ENCODE results near the gene ACSM6.
"Not testable (repeated sequence)": the region's sequence is repeated elsewhere in the genome, so short reads cannot be mapped to it uniquely, and the experiment has no call there.

ACSM6 gene

DNA sequence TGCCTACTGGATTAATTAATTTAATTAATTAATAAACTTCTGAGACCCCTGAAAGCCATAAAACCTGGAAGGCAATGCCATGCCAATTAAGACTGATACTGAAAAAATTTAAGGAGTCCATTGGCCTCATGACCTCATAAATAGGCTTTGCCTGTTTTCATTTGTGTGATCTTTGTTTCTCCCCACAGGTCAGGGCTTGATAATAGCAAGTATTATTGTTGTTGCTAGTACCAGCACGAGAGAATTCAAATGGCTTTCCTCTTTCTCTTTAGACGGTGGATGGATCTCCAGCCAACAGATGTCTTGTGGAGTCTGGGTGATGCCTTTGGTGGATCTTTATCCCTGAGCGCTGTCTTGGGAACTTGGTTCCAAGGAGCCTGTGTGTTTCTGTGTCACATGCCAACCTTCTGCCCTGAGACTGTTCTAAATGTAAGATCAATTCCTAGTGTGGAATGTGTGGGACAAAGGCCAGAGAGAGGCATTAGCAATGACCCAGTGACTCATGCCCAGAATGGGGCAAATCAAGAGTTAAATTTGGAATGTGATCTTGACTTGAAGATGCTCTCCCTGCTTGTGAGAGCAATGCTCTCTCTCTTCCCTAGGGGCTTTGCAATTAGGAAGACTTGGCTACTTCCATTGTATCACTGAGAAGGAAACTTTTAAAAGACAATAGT, 17.7 kb downstream of the ACSM6 start:
- intact Hi-C loops (cut with DNase I) = no loop called here
- DNase-seq = no peak

DNA sequence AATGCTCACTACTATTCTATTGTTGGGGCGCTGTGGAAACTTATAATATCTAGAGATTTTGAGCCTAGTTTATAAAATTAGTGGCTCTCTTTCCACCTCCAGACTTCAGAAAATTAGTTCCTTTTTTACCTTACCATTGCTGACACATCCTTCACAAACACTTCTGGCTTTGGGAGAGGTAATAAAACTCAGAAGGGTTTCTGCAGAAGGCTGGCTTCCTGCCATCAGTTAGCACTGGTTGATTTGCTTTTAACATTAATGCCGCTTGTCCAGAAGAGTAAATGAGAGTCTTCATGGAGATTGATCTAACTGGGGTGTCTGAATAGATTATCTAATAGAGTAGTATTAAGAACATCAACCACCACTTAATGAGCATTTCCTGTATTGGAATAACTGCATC, 20.3 kb downstream of the ACSM6 start:
- intact Hi-C loops (cut with DNase I) = no loop called here
- no peak for DNase-seq

DNA sequence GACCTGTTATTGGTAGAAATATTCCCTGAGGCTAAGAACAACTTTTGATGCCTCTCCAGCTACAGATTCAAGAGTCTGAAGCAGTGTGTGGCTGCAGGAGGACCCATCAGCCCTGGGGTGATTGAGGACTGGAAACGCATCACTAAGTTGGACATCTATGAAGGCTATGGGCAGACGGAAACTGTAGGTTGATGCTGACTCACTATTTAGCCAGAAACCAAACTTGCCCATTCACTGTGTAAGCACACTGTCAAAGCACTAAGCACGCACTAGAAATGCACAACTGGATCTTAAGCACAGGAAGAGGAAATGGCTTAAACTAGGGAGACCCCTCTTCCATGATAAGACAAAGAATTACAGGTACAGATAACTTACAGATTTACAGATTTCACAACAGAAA, 20.8 kb downstream of the ACSM6 start:
- intact Hi-C loops (cut with DNase I) = no loop called here
- DNase-seq = no peak

DNA sequence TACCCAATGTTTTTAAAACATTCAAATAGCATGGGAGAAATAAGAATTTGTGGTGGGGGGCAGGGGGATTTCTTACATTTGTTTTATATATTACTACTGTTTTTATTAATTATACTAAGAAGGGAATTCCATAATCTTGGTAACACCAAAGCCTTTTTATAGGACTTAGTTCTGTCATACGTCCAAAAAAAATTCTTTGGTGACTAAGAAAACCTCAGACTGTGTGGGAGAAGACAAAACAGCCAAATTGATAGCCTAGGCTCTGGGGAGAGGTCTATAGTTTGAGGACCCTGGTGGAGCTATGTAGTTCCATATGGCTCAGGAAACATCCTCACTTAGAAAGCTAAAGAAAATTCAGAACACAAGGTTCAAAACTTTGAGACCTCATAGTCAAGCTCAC, 23.4 kb downstream of the ACSM6 start:
- no peak for DNase-seq
- intact Hi-C loops (cut with DNase I) = no loop called here

DNA sequence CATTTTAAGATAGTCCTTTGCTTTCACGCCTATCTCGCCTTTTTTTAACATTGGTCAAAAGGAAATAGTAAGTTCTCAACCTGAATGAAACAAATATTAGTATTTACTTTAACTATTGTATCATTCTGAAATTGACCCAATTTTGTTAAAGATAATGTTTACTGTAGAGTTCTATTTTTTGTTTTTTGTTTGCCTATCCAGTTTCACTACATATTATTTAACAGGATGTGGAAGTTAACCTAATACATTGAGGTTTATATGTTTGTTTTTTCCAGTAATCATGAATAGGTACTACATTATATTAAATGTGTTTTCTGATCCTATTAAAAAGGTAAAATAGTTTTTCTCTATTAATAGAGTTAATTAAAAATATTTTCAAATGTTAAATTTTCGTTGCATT, 26.5 kb downstream of the ACSM6 start:
- intact Hi-C loops (cut with DNase I) = no loop called here
- DNase-seq = no peak

DNA sequence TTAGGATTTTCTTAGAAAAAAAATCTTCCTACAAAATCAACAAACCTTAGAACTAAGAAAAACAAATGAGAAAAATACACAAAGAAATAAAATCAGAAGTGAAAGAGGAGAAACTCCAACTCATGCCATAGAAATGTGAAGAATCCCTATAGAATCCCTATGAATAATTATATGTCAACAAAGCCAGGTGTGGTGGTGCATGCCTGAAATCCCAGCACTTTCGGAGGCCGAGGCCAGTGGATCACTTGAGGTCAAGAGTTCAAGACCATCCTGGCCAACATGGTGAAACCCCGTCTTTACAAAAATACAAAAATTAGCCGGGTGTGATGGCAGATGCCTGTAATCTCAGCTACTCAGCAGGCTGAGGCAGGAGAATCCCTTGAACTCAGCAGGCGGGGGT, 27.1 kb downstream of the ACSM6 start:
- intact Hi-C loops (cut with DNase I) = no loop called here
- no peak for DNase-seq

DNA sequence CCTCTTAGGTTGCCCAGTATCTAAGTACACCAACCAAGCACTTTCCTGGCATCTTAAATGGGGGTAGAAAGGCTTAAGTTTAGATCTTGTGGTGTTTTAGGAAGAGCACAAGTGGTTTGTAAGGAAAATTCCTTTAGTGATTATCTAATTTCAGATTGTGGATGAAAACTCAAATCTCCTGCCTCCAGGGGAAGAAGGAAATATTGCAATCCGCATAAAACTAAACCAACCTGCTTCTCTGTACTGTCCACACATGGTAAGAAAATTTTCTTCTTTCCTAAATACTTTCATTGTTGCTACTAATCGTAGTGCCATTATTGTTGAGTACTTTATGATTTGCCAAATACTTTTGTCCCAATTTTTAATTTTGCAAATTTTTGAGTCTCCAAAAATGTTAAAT, 31.1 kb downstream of the ACSM6 start:
- intact Hi-C loops (cut with DNase I) = no loop called here
- no peak for DNase-seq

DNA sequence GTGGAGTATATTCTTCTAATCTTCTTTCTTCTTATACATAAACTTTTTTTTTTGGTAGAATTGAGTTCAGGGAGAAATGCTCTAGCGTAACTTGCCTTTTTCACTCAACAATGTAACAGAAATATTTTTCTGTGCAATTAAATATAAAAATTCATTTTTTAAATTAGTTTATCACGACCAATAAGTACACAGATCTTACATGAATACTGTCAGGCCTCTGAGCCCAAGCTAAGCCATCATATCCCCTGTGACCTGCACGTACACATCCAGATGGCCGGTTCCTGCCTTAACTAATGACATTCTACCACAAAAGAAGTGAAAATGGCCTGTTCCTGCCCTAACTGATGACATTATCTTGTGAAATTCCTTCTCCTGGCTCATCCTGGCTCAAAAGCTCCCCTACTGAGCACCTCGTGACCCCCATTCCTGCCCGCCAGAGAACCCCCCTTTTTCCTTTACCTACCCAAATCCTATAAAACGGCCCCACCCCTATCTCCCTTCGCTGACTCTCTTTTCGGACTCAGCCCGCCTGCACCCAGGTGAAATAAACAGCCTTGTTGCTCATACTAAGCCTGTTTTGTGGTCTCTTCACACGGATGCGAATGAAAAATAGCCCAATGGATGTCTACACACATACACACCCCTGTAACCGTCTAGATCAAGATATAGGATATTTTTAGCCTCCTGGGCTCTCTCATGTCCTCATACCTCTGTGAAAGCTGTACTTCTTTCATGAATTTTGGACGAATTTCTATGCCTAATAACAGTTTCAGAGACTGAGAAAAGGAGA, 35.1 kb downstream of the ACSM6 start:
- DNase-seq; intact Hi-C loops (cut with DNase I): not testable (repeated sequence)

DNA sequence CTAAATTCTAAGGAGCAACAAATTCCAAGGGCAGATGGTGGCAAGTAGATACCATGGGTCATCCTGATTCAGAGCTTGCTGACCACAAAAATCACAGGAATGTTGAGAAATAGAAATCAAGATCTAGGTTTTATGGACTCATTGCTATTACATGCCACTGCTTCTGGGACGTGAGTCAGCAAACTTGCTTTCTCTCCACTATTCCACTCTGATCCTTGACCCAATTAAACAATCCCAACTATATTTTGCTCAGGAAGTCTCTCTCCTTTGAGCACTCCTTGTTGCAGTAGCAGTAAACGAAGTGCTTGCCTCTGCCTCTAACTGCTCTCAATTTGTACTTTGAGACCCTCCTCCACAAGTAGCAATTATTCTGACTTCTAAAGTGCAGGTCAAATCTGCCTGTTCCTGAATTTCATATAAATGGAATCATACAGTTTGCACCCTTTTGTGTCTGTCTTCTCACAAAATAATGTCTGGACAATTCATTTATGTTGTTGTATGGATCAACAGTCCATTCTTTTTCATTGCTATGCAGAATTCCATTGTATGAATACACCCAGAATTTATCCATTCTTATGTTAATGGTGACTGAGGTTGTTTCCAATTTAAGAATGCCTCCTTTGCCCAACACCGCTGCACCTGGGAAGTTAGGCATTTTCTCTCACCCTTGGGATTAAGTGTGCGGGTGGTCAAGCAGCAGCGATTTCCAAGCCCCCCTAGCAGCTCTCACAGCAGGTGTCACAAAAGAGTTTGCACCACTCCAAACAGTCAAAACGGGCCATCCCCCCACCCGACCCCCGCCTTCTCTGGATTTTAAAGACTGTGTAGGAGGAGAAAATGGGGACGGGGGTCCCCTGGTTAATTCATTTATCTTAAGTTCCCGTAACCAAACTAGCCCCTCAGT, 35.9 kb downstream of the ACSM6 start:
- DNase-seq = no peak
- intact Hi-C loops (cut with DNase I) = no loop called here

DNA sequence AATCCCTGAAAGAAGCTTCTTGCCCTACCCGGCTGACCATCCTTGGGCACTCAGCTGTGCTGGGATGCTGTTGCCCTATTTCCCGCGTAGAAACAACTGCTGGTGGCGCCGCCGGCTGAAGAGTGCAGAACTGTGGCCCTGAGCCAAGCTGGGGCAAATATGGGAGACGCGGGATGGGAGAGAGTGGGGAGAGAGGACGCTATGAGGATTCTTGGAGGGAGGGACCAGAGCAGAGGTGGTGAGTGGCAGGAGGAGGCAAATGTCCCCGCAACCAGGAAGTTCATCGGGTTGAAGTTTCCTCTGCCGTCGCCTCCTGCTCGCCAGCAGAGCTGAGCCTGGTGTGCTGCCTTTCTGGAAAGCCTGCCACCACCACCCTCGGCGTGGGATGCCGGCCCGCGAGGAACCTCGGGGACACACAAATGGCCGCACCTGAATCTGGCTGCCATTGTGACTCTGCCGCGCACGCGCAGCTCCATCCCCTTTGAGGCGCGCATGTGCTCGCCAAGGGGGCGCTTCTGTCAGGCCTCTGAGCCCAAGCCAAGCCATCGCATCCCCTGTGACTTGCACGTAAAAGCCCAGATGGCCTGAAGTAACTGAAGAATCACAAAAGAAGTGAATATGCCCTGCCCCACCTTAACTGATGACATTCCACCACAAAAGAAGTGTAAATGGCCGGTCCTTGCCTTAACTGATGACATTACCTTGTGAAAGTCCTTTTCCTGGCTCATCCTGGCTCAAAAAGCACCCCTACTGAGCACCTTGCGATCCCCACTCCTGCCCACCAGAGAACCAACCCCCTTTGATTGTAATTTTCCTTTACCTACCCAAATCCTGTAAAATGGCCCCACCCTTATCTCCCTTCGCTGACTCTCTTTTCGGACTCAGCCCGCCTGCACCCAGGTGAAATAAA, 36.9 kb downstream of the ACSM6 start:
- peak in 9 of 10 donors; percentile 30 to 92 (median 54) for DNase-seq
- intact Hi-C loops (cut with DNase I) = not testable (repeated sequence)

DNA sequence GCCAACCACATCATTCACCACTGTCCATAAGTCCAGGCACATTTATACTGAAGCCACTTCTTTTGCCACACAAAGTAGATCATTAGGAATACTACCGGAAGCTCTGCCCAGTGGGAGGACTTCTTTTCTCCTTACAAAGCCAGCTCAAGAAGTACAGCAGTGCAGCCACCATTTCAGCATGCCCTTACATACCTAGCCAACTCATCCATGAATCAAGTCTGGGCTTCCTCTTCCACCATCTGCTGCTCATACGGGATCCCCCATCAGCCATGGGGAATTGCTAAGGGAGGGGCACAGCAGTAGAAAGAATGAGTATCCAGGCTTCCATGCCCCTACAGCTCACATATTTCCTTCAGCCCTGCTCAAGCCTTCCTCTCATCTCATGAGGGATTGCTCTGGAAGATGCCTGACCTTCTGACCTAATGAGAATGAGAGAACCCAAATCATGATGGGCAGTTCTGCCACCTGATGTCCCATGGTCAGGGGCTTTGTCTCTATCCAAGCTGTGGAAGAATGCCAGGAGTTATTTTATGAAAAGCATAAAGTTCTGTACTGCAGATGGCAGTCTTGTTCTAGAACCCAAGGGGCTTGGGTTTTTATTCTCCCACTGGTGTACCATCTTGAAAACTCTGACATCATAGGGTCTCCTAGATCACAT, 39.5 kb downstream of the ACSM6 start:
- no peak for DNase-seq
- intact Hi-C loops (cut with DNase I) = no loop called here

DNA sequence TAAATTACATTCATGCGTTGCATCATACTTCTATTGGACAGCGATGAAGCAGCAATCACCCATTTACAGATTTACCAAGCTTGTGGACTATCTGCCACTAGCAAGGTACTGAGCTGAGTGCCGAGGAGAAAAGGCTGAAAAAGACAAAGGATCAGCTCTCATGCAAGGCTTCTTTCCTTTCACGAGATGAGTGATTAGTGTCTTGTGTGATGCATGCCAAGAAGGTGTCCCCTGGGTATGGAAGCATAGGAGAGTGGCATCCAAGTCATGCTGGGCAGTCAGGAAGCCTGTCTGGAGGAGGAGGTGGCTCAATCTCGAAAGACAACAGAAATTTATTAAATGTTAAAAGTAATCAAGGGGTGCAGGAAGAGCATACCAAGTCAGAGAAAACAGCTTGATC, 40.9 kb downstream of the ACSM6 start:
- no peak for DNase-seq
- intact Hi-C loops (cut with DNase I) = no loop called here

DNA sequence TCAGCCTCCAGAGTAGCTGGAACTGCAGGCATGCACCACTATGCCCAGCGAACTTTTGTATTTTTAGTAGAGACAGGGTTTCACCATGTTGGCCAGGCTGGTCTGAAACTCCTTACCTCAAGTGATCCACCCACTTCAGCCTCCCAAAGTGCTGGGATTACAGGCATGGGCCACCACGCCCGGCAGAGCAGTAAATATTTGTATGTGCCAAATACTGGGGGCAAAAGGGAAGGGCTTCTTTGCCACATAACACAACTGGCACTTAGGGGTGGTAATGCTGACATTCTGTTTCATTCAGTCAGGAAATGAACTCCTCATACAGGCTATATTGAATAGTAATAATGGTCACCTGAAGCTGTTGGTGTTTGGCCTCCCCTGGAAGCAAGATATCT, 41.6 kb downstream of the ACSM6 start:
- intact Hi-C loops (cut with DNase I) = no loop called here
- no peak for DNase-seq

DNA sequence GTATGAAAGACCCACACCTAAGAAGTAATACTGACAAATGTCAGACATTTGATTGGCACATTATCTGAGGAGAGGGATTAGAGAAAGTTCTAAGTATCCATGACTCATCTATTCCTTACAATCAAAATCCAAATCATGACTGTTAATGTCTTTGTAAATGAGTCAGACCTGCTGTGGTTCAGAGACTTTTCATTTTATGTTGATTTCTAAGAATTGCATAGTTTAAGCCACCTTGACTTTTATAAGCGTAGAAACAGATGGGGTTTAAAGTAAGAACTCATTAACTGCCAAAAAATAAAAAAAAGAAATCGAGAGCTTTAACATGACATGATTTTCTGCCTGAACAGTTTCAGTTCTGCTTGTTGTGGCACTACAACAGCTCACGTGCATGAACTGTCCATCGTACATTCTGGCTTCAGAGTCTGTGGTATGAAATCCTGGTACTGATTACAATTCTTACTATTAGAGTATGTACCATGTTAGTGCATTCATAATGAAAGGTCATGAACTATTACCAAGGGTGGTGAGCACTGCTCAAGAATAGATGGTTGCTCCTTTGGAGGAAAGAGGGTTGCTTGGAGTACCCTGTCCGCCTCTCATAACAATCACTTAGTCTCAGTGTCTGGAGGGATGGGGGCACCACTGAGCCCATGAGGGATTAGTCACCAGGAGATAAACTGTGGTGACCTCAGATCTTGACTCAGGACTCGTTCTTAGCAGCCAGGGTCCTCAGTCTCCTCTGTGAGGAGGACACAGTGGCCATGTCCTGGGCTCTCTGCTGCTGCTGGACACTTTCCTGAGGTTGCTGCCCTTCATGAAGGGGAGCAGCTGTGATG, 42.2 kb downstream of the ACSM6 start:
- DNase-seq = no peak
- intact Hi-C loops (cut with DNase I) = no loop called here

DNA sequence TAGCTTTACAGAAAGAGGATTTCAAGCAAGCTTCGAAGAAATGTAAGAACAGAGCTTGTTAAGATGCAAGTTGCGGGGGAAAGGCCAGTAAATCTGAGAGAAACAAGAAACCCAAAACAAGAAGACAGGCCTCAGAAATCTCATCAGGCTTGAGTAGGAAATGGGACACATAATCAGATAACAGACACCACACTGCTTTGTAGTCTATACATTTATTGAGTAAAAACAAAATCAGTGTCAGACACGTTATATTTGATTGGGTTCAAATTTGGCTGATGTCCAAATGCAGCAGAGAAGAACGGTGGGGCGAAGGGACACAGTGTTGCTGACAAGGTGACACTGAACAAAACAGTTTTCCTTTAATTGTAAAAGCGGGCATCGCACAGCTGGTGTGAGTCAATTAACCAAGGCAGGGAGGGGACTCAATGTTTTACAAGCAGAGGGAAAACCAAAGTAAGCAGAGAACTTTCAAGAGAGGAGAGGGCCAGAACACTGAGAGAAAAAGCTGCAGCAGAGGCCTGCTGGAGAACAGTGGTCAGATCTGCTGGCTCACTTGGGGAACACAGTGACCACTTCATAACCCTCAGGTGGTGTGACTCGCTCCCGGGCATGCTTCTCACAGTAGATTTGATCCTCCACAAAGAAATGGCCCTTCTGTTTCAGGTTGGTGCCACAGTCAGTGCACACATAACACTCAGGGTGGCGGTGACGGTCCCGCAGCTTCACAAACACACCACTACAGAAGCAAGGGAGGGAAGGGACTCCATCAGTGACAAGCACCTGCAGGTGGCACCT, 43.5 kb downstream of the ACSM6 start:
- DNase-seq = no peak
- intact Hi-C loops (cut with DNase I) = no loop called here

DNA sequence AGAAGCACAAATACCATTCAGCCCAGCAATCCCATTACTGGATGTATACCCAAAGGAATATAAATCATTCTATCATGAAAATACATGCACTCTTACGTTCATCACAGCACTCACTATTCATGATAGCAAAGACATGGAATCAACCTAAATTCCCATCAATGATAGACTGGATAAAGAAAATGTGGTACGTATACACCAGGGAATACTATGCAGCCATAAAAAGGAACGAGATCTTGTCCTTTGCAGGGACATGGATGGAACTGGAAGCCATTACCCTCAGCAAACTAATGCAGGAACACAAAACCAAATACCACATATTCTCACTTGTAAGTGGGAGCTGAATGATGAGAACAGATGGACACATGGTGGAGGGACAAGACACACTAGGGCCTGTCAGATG, 46.1 kb downstream of the ACSM6 start:
- intact Hi-C loops (cut with DNase I); DNase-seq: not testable (repeated sequence)

DNA sequence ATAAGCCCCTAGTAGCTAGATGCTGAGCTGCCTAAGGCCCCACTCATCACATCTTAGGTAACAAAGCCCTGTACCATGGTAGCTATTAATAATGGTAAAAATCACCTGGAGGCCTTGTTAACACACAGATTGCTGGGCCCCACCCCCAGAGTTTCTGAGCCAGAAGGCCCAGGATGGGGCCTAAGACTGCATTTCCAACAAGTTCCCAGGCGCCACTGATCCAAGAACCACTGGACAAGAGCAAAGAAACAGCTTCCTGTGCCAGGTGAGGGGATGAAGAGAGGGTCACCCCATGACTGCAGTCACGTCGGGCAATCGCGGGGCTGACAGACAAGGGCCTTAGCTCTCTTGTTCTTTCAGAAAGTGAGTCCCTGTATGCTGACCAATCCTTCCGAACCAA, 46.8 kb downstream of the ACSM6 start:
- intact Hi-C loops (cut with DNase I) = no loop called here
- no peak for DNase-seq

DNA sequence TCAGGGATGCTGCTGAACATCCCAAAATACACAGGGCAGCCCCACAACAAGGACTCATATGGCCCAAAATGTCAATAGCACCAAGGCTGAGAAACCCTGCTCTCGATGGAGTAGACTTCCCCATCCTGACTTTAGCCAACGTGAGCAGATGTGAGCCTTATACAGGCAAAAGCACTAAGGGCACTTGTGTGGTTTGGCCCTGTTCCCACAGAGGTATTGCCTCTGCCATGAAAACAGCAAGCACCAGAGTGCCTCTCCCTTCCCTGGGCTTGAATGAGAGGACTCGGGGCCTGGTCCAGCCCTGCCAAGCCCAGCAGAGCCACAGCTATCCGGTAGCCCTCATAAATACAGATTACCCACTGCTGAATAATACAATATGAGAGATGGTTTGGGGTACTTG, 47.5 kb downstream of the ACSM6 start:
- DNase-seq = no peak
- intact Hi-C loops (cut with DNase I) = no loop called here
